T-helper 9 cell (primary cell): ENCODE results near the gene TMOD4.

Source experiments
- DNase-seq: peaks from one replicate; pipeline ENCODE4 v3.0.0-alpha.2; 2020

The TMOD4 gene

GRCh38 chr1:151142411-151143056 lies 33.2 kb downstream of the TMOD4 start:
- DNase-seq, result no peak

- no peak for DNase-seq
Observed at GRCh38 chr1:151137789-151138188, 38.0 kb downstream of the TMOD4 start.

DNA sequence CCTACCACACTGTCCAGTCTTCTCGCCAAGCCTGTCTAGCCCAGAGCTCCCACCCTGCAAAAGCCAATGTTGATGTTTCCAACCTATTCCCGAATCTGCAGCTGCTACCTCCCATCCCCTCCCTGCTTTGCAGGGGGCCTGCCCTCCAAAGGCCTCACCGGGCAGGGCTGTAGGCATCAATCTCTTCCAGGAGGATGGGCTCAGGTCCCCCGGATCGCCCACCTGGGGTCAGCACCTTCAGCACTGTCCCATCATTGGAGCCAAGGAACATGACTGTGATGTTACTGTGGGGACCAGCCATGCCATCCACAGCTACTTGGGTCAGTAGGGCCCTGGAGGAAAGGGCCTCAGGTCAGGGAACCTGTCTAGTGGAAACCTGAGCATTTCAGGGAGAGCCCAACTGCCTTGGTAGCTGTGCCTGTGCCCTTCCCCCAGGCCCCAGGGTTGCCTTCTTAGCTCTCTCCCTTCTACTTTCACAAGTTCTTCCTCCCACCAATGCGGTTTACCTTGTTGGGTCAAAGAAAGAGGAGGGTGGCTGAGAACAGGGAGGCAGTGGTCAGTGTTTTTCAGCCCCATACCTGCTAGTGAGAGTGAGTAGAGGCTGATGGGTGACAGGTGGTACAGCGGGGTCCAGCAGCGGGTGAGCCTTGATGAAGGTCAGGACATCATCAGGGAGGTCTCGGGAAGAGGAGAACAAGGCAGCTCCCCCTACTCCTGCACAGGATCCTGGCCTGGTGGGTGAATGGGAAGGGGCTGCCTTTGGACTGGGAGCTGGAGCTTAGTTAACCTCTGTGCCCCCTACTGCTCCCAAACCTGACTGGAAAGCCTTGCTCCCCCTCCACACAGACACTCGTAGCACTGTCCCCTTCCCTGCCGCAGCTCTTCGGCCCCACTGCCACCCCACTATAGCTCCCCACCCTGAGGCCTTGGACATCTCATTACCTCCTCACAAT lies 40.1 kb downstream of the TMOD4 start:
- no peak for DNase-seq

- DNase-seq, result no peak
Observed at GRCh38 chr1:151134991-151135390, 40.8 kb downstream of the TMOD4 start.

DNA sequence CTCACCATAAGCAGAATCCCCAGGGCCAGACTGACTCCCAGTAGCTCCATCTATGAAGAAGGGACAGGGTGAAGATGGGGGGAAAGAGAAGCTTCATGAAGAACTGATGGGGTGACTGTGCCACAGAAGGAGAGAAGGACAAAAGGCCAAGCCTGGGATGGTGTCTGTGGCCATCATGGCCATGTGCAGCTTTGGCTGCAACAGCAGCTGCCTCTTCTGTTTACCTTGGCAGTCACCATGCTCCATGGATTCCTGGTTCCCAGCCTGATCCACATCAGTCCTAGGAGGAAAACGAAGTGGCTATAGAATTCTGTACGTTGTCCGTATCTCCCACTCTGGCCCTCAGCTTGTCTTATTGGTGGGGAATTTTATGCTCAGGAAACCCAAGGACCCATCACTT lies 41.4 kb downstream of the TMOD4 start:
- DNase-seq, result no peak

GRCh38 chr1:151133018-151133806 lies 42.6 kb downstream of the TMOD4 start:
- no peak for DNase-seq

DNA sequence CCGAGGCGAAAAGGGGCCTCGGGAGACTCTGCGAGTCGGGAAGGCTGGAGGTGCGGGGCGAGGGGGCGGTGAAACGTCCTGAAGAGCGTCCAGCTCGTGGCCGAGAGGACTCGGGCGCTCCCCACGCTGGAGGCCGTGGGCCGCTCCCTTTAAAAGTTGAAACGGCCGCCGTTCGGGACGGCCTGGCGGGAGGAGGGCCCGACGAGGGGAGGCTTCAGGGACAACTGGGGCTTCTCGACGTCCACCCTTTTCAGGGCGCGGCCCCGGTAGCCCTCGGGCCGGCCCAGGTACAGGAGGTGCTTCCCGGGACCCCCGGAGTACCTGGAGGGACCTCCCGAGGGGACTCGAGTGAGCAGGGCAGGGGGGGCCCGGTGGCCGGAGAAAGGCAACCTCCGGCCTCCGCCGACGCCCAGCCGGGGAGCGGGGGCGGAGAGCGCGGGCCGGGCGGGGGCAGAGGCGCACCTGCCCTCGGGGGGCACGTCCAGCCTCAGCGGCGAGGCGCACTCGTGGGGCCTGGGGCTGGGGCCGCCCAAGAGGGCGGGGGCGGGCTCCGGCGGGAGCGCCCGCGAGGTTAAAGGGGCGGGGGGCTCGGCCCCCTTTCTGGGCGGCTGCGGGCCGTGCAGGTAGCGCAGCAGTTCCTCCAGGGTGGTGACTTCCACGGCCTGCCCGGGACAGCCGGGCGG lies 43.3 kb downstream of the TMOD4 start:
- DNase-seq, result no peak

DNA sequence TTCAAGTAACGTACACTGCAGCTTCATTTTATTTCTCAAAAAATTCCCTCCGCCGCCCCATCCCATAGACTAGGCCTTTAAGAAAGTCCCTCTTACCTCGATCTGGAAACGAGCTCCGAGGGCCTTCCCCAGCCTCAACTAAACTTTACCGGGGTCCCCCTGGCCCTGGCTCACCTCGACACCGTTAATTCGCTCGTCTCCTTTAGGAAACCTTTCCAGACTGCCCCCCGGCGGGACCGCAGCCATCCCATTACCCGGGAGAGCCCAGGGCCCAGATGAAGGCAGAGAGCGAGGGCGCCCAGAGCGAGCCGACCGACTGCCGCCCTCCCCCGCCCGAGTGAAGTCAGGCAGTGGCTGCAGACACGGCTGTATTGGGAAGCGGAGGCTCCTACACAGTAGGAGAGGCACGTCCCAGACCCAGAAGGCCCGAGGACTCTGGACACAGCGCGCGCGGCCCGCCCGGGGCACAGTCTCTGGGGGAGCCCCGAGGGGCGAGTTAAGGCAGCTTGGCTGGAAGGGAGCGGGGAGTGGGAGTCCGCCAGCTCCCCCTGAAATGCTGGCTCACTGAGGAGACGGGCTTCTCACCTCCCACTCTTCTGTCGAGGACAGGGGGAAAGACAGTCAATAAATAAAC lies 44.0 kb downstream of the TMOD4 start:
- DNase-seq, result no peak

DNA sequence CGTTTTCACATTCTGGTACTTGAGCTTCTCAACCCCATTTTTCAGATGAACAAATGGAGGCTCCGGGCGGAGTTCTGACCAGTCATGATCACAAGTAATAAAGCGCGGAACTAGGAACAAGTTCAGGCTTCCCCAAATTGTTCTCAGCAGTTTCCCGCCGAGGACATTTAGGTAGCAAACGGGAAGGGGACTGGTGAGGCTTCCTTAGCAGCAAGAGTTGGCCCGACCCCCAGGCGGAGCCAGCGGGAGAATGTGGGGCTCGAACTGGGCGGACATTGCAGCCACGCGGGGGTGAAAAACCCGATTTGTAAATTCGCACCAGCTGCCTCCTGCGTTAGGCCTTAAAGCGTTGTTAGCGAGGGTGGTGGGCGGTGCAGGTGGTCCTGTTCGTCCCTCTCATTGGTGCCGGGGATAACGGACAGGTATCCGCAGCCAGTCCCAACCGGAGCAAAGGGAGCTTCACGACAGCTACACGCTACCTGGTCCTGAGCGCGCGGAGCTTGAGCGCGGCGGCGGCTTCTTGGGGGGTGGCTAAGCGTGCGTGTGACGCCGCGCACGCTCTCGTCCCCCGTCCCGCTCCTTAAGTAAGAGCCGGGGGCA lies 44.7 kb downstream of the TMOD4 start:
- peak; percentile 32 for DNase-seq

DNA sequence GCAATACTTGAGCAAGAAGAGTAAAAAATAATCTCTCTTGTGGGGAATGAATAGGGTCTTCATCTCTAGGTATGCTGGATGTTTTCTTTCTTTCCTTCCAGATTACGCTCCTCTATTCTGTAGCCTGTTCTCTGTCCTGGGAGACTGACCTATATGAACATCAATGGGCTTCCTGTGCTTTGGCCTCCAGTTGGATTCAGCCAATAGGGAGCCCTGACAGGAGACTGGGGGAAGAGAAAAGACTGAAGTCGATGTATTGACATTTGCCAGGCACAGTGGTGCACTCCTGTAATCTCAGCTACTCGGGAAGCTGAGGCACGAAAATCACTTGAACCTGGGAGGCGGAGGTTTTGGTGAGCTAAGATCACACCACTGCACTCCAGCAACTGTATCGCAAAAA lies 47.0 kb downstream of the TMOD4 start:
- no peak for DNase-seq

DNA sequence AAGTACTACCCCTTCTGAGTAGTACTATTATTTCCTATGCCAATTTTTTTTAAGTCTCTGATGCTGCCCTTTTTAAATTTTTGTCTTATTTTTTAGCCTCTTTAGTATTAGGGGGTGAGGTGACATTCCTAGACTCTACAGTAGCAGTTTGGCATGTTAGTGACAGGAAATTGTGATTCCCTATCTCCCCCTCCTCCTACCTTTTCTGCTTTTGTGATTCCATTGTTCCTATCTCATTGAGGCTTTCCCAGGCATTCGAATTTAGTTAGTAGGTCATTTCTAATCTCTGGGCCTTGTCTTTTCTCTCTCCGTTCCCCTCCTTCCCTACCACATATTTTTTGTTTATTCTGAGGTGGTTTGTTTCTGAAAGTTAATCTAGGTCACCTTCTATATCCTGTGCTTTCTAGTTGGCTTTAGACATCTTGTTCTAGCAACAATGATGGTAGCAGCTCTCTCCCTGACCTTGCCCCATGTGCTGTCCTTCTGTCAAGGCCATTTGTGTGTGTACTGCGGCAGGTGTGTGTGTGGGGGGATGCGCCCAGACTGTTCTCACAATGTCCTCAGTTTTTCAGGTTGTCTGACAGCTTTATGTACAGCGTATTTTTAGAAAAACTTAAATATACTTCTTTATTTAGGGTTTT lies 50.9 kb downstream of the TMOD4 start:
- DNase-seq, result no peak
